ENCODE data around the gene GRM8. TPM values are rescaled to one million over a fixed set of nuclear protein-coding genes. Genes with fewer than 3 reads are reported as not detected.
A peak's percentile ranks its signal among the peaks of the same experiment; 100 is the strongest.

Gene GRM8
- total and polyA plus RNA-seq, 10 of the 15 experiments (the other 5 are each of a cell fraction or from before 2014, with no cell fraction given) = 0.33 to 7.1 (median 0.45) TPM; not detected in 2

DNA sequence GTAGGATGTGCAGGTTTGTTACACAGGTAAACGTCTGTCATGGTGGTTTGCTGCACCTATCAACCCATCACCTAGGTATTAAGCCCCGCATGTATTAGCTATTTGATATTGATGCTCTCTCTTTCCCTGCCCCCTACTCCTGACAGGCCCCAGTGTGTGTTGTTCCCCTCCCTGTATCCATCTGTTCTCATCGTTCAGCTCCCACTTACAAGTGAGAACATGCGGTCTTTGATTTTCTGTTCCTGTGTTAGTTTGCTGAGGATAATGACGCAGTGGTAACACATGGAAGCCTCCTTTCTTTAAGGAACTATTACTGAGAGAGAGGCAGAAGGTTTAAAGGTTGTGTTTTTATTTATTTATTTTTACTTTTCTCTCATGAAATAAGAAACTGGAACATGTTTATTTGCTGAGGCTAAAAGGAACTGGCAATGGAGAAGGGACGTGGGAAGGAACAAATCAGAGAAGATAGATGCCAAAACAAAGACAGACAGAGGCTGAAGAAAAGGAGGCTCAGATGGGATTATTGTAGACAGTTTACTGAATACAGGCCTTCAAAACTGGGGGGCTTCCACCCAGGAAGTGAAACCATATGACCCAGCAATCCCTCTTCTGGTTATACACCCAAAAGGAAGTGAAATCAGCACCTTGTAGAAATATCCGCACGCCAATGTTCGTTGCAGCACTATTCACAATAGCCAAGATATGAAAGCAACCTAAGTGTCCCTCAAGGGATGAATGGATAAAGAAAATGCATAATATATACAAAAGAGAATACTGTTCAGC lies 556.3 kb downstream of the GRM8 start (continued):
- TF ChIP-seq ZZZ3 (IDR thresholded peaks at IDR 0.05; ENCODE audit: control insufficient read depth, insufficient read length, low read depth) (no peak), BCL3 (IDR thresholded peaks at IDR 0.05; ENCODE audit: borderline replicate concordance, insufficient read depth, low read depth, low read length, poor library complexity, severe bottlenecking) (peak; percentile 13), RB1 (IDR thresholded peaks at IDR 0.05; ENCODE audit: borderline replicate concordance) (no peak), IRF4 (IDR thresholded peaks at IDR 0.05; ENCODE audit: low read depth, low read length) (peak; percentile 87), GATAD2B (conservative IDR thresholded peaks at IDR 0.05; ENCODE audit: low read depth) (0 out of 2 replicates have a peak, but pooled peaks have one; percentile 47), BMI1 (IDR thresholded peaks at IDR 0.05; ENCODE audit: borderline replicate concordance) (peak; percentile 65; the same call in 1 of the 2 replicates), SUPT20H (IDR thresholded peaks at IDR 0.05; ENCODE audit: borderline replicate concordance, control insufficient read depth, low read depth, low read length) (no peak), NR2F1 (conservative IDR thresholded peaks at IDR 0.05) (no peak), ZSCAN29 (IDR thresholded peaks at IDR 0.05) (0 out of 2 replicates have a peak, but pooled peaks have one; percentile 57), TARDBP (IDR thresholded peaks at IDR 0.05; ENCODE audit: borderline replicate concordance) (no peak), SIX5 (IDR thresholded peaks at IDR 0.05; ENCODE audit: low read depth, low read length, severe bottlenecking) (no peak), EED (IDR thresholded peaks at IDR 0.05; ENCODE audit: low read depth) (peak; percentile 69), SMAD1 (IDR thresholded peaks at IDR 0.05; ENCODE audit: low read depth, partially characterized antibody) (no peak), BHLHE40 (IDR thresholded peaks at IDR 0.05; ENCODE audit: borderline replicate concordance in 1 of 2, low read depth in 2 of 2, low read length in 1 of 2) (0 out of 4 replicates have a peak, but pooled peaks have one; percentile 26 to 38), BACH1 (IDR thresholded peaks at IDR 0.05; ENCODE audit: borderline replicate concordance) (peak; percentile 61; the same call in 1 of the 2 replicates), NFYA (IDR thresholded peaks at IDR 0.05; ENCODE audit: borderline replicate concordance, low read depth, low read length) (no peak), CHD4 (IDR thresholded peaks at IDR 0.05) (no peak), CREM (IDR thresholded peaks at IDR 0.05; ENCODE audit: low read depth) (peak; percentile 86), POLR2A (IDR thresholded peaks at IDR 0.05; ENCODE audit: low read depth, low read length) (no peak), SUZ12 (IDR thresholded peaks at IDR 0.05; ENCODE audit: unreplicated experiment) (no peak)
- TF ChIP-seq, protein P1, sequence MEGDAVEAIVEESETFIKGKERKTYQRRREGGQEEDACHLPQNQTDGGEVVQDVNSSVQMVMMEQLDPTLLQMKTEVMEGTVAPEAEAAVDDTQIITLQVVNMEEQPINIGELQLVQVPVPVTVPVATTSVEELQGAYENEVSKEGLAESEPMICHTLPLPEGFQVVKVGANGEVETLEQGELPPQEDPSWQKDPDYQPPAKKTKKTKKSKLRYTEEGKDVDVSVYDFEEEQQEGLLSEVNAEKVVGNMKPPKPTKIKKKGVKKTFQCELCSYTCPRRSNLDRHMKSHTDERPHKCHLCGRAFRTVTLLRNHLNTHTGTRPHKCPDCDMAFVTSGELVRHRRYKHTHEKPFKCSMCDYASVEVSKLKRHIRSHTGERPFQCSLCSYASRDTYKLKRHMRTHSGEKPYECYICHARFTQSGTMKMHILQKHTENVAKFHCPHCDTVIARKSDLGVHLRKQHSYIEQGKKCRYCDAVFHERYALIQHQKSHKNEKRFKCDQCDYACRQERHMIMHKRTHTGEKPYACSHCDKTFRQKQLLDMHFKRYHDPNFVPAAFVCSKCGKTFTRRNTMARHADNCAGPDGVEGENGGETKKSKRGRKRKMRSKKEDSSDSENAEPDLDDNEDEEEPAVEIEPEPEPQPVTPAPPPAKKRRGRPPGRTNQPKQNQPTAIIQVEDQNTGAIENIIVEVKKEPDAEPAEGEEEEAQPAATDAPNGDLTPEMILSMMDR (IDR thresholded peaks at IDR 0.05 in 2 of 3, conservative IDR thresholded peaks at IDR 0.05 in 1 of 3; ENCODE audit: control insufficient read depth in 2 of 3, extremely low read depth in 1 of 3, insufficient read depth in 1 of 3, low read depth in 3 of 3, low read length in 3 of 3) = no peak
- TF ChIP-seq, protein P2, sequence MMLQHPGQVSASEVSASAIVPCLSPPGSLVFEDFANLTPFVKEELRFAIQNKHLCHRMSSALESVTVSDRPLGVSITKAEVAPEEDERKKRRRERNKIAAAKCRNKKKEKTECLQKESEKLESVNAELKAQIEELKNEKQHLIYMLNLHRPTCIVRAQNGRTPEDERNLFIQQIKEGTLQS (IDR thresholded peaks at IDR 0.05; ENCODE audit: borderline replicate concordance, extremely low read depth, low read depth, low read length) = no peak
- TF ChIP-seq, protein P3, sequence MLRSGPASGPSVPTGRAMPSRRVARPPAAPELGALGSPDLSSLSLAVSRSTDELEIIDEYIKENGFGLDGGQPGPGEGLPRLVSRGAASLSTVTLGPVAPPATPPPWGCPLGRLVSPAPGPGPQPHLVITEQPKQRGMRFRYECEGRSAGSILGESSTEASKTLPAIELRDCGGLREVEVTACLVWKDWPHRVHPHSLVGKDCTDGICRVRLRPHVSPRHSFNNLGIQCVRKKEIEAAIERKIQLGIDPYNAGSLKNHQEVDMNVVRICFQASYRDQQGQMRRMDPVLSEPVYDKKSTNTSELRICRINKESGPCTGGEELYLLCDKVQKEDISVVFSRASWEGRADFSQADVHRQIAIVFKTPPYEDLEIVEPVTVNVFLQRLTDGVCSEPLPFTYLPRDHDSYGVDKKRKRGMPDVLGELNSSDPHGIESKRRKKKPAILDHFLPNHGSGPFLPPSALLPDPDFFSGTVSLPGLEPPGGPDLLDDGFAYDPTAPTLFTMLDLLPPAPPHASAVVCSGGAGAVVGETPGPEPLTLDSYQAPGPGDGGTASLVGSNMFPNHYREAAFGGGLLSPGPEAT (IDR thresholded peaks at IDR 0.05; ENCODE audit: low read depth) = peak; percentile 92

Measured in GM12878 (cell line).